Right lobe of liver (tissue), 4 donors: Measurements from ENCODE around the gene DIPK1C.

ENCODE experiments used
- POLR2A ChIP-seq: fragments of 450-650 bp; IDR thresholded peaks from one replicate; pipeline ENCODE4 v1.6.1; 2017; ENCODE audit warnings: antibody characterized with exemption, mild to moderate bottlenecking
- TF ChIP-seq, protein P1 (sequence below), 4 donors: fragments of 200-600 bp in 3 of 4; fragments of 450-650 bp in 1 of 4; IDR thresholded peaks; one replicate each; pipeline versions ENCODE4 v1.5.1 to v1.8.0; 2016 to 2022; ENCODE audit warnings: antibody characterized with exemption in 4 of 4, mild to moderate bottlenecking in 2 of 4
- donor health status: DM: no; HTN: no; CAD: no.
- donor health status: DM: no; HTN: no; CAD: no.
- donor health status: DM: no; HTN: yes; CAD: no.

DNA sequence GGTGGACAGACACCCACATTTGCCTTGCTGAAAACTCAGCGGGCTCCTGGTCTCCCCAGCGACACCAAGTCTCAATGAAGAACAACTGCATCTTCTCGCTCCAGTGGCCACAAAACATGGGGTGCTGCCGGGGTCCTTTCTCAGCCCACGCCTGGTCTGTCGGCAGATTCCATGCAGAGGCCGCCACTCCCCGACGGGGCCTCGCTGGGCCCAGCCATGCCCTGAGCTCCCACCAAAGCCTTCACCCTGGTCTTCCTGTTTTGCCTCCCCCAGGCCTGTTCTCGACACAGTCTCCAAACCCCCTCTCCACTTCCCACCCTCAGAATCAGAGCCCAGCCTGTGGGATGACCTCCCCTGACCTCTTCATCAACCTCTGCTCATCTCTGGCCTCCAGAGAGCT, 31.2 kb downstream of the DIPK1C start:
- TF ChIP-seq, protein P1, sequence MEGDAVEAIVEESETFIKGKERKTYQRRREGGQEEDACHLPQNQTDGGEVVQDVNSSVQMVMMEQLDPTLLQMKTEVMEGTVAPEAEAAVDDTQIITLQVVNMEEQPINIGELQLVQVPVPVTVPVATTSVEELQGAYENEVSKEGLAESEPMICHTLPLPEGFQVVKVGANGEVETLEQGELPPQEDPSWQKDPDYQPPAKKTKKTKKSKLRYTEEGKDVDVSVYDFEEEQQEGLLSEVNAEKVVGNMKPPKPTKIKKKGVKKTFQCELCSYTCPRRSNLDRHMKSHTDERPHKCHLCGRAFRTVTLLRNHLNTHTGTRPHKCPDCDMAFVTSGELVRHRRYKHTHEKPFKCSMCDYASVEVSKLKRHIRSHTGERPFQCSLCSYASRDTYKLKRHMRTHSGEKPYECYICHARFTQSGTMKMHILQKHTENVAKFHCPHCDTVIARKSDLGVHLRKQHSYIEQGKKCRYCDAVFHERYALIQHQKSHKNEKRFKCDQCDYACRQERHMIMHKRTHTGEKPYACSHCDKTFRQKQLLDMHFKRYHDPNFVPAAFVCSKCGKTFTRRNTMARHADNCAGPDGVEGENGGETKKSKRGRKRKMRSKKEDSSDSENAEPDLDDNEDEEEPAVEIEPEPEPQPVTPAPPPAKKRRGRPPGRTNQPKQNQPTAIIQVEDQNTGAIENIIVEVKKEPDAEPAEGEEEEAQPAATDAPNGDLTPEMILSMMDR (IDR thresholded peaks at IDR 0.05), result no peak
- TF ChIP-seq POLR2A, result no peak
